Myocyte (in vitro differentiated cells): Measurements from ENCODE around the gene CLTC. TPM values are rescaled to one million over a fixed set of nuclear protein-coding genes. Genes with fewer than 3 reads are reported as not detected.
A peak's percentile ranks its signal among the peaks of the same experiment; 100 is the strongest.
"Not testable (repeated sequence)": the region's sequence is repeated elsewhere in the genome, so short reads cannot be mapped to it uniquely, and the experiment has no call there.

Experiments used
- DNase-seq: peaks from one replicate; pipeline ENCODE4 v3.0.0-alpha.2; 2012; ENCODE audit warnings: low read depth
- polyA plus RNA-seq: library from polyadenylated mRNA; unstranded; fragments of >200 nt; gene quantifications from one replicate; pipeline ENCODE4 v1.2.1, GENCODE V29; 2012; ENCODE audit warnings: missing spikeins
- total RNA-seq: library from RNA; depleted of rRNA; stranded (reverse); fragments of >200 nt; gene quantifications from 2 replicates; pipeline ENCODE4 v1.2.3, GENCODE V29; 2014

CLTC gene
- 338 and 354 TPM in 2 replicates for total RNA-seq
- polyA plus RNA-seq = 135 TPM

- peak; percentile 97 for DNase-seq
These were observed at the start of gene CLTC for GRCh38 chr17:59619298-59620063. CLTC (plus strand) TSS chr17:59619895; CDS start chr17:59620132, 237 bp downstream.

GRCh38 chr17:59572301-59572924 is 47.3 kb upstream of the CLTC start:
- no peak for DNase-seq

GRCh38 chr17:59584168-59584567 is 35.5 kb upstream of the CLTC start:
- not testable (repeated sequence) for DNase-seq

- DNase-seq = no peak
These were observed 19.5 kb upstream of the CLTC start for GRCh38 chr17:59600169-59600568.

GRCh38 chr17:59601130-59601529 is 18.6 kb upstream of the CLTC start:
- no peak for DNase-seq

GRCh38 chr17:59607061-59607460 is 12.6 kb upstream of the CLTC start:
- no peak for DNase-seq

GRCh38 chr17:59607817-59608403 is 11.8 kb upstream of the CLTC start:
- DNase-seq = no peak

GRCh38 chr17:59611503-59611902 is 8.2 kb upstream of the CLTC start:
- no peak for DNase-seq

- no peak for DNase-seq
These were observed 3.3 kb upstream of the CLTC start for GRCh38 chr17:59616253-59616920.

- DNase-seq = peak; percentile 7
These were observed 2.5 kb upstream of the CLTC start for GRCh38 chr17:59617156-59617732.

- DNase-seq = no peak
These were observed 729 bp upstream of the CLTC start for GRCh38 chr17:59619035-59619297.

GRCh38 chr17:59620064-59620359 is 317 bp downstream of the CLTC start:
- no peak for DNase-seq

- peak; percentile 46 for DNase-seq
These were observed 994 bp downstream of the CLTC start for GRCh38 chr17:59620518-59621259.

GRCh38 chr17:59621771-59622170 is 2.1 kb downstream of the CLTC start:
- peak; percentile 36 for DNase-seq

GRCh38 chr17:59623151-59623550 is 3.5 kb downstream of the CLTC start:
- no peak for DNase-seq

- DNase-seq = no peak
These were observed 7.1 kb downstream of the CLTC start for GRCh38 chr17:59626756-59627155.

- DNase-seq = no peak
These were observed 7.6 kb downstream of the CLTC start for GRCh38 chr17:59627274-59627673.

GRCh38 chr17:59627770-59628171 is 8.1 kb downstream of the CLTC start:
- no peak for DNase-seq

- DNase-seq = no peak
These were observed 9.5 kb downstream of the CLTC start for GRCh38 chr17:59629174-59629573.

GRCh38 chr17:59631276-59631675 is 11.6 kb downstream of the CLTC start:
- no peak for DNase-seq

- DNase-seq = no peak
These were observed 12.7 kb downstream of the CLTC start for GRCh38 chr17:59632398-59632797.
